Esophagus muscularis mucosa (tissue), 4 donors: Measurements from ENCODE around the gene ABCC5.

ENCODE experiments used
- CTCF ChIP-seq, 3 experiments: fragments of 200-600 bp in 2 of 3; fragments of 450-650 bp in 1 of 3; sonication (generic) in 2 of 3; IDR thresholded peaks; one replicate each; pipeline ENCODE4 v1.5.1; 2017 to 2019; ENCODE audit warnings: antibody characterized with exemption in 3 of 3, mild to moderate bottlenecking in 2 of 3, moderate library complexity in 1 of 3
- EP300 ChIP-seq: sonication (generic); formaldehyde crosslinking; IDR thresholded peaks from one replicate; pipeline ENCODE4 v1.6.1; 2017; ENCODE audit warnings: antibody characterized with exemption
- POLR2A ChIP-seq: fragments of 450-650 bp; IDR thresholded peaks from one replicate; pipeline ENCODE4 v1.6.1; 2017; ENCODE audit warnings: antibody characterized with exemption, moderate library complexity, mild to moderate bottlenecking, low read depth

- TF ChIP-seq CTCF (IDR thresholded peaks at IDR 0.05), result no peak
- TF ChIP-seq EP300, result no peak
- no peak for TF ChIP-seq POLR2A
These were observed 99.5 kb downstream of the ABCC5 start for GRCh38 chr3:183918178-183918577.
